Measurements from ENCODE around the gene ZMIZ2.

The ZMIZ2 gene

GRCh38 chr7:44756904-44757303 is 8.3 kb downstream of the ZMIZ2 start:
- no peak for DNase-seq

DNA sequence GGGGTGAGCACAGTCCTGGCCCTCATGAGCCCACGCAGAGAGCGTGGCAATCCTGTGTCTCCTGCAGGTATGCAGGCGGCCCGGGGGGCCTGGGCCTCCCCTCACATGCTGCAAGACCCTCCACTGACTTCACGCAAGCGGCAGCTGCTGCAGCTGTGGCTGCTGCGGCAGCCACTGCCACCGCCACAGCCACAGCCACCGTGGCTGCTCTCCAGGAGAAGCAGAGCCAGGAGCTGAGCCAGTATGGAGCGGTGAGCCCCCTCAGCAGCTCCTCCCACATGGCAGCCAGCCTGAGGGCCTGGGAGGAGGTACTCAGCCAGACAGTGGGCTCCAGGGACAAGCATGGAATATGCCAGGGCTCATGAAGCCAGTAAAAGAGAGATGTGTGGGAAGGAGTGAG is 8.7 kb downstream of the ZMIZ2 start:
- DNase-seq, result no peak

DNA sequence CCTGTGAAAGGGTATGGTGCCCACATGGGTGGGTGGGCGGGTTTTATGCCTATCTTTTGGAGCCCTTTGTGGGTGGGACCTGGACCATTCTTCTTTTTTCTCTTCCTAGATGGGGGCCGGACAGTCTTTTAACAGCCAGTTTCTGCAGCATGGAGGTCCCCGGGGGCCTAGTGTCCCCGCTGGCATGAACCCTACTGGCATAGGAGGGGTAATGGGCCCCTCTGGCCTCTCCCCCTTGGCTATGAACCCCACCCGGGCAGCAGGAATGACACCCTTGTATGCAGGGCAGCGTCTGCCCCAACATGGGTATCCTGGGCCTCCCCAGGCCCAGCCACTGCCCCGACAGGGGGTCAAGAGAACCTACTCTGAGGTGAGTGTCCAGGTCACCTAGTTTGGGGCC is 9.1 kb downstream of the ZMIZ2 start:
- DNase-seq, result no peak

GRCh38 chr7:44759246-44759645 is 10.6 kb downstream of the ZMIZ2 start:
- DNase-seq, result no peak

DNA sequence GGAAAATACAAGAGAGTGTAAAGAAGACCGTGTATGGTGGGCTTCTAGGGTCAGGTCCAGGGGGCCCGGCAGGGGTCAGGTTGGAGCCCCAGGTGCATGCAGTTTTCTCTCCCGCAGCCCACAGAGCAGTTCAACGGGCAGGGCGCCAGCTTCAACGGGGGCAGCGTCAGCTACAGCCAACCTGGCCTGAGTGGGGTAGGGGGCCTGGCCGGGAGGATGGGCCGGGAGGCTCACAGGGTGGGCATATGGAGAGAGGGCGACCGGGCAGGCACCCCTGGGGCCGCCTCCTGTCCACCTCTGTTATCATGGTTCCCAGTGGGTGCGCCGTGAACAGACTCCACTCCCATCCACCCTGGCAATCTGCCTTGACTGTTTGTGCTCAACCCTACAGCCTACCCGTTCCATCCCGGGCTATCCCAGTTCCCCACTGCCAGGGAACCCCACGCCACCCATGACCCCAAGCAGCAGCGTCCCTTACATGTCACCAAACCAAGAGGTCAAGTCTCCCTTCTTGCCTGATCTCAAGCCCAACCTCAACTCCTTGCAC is 11.5 kb downstream of the ZMIZ2 start:
- DNase-seq, result no peak

GRCh38 chr7:44761207-44762161 is 12.8 kb downstream of the ZMIZ2 start:
- DNase-seq, result no peak

- no peak for DNase-seq
Measured at GRCh38 chr7:44762300-44762699, 13.7 kb downstream of the ZMIZ2 start.

- no peak for DNase-seq
Measured at GRCh38 chr7:44762726-44763522, 14.3 kb downstream of the ZMIZ2 start.

- DNase-seq, result no peak
Measured at GRCh38 chr7:44764081-44764480, 15.4 kb downstream of the ZMIZ2 start.

DNA sequence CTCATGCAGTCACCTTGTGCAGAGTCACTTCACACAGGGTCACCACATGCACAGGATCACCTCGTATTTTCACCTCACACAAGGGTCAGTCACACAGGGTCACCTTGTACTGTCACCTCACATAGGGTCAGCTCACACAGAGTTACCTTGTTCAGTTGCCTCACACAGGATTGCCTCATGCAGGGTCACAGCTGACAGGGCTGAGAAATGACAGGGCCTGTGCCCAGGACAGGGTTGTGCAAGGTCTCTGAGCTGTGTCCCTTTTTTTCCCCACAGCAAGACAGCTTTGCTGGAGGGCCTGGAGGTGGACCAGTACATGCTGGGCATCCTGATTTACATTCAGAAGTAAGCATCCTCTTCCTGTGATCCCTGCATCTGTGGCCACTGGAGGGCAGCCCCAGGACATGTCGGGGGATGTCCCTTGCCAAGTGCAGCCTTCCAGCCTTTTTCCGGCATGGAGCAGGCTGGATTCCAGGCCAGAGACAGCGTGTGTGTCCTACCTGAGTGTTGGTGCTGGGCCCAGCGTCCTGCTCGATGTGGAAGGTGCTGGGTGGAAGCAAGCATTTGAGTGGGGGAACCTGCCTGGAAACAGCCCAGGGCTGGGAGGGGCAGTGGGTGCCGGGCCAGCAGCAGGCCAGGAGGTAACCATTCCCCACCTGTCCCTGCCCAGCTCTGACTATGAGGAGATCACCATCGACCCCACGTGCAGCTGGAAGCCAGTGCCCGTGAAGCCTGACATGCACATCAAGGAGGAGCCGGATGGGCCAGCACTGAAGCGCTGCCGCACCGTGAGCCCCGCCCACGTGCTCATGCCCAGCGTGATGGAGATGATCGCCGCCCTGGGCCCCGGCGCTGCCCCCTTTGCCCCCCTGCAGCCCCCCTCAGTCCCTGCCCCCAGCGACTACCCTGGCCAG is 16.3 kb downstream of the ZMIZ2 start:
- DNase-seq, result no peak

- DNase-seq, result no peak
Measured at GRCh38 chr7:44765579-44766415, 17.1 kb downstream of the ZMIZ2 start.

DNA sequence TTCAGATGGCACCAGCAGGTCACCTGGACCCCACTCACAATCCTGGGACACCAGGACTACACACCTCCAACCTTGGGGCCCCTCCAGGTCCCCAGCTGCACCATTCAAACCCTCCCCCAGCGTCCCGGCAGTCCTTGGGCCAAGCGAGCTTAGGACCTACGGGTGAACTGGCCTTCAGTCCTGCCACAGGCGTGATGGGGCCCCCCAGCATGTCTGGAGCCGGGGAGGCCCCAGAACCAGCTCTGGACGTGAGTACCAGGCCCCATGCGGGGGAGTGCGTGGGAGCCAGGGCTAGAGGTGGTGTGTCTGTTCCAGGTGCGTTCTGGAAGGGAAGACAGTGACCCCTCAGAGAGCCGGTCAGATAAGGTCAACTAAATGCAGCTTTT is 17.8 kb downstream of the ZMIZ2 start:
- no peak for DNase-seq

DNA sequence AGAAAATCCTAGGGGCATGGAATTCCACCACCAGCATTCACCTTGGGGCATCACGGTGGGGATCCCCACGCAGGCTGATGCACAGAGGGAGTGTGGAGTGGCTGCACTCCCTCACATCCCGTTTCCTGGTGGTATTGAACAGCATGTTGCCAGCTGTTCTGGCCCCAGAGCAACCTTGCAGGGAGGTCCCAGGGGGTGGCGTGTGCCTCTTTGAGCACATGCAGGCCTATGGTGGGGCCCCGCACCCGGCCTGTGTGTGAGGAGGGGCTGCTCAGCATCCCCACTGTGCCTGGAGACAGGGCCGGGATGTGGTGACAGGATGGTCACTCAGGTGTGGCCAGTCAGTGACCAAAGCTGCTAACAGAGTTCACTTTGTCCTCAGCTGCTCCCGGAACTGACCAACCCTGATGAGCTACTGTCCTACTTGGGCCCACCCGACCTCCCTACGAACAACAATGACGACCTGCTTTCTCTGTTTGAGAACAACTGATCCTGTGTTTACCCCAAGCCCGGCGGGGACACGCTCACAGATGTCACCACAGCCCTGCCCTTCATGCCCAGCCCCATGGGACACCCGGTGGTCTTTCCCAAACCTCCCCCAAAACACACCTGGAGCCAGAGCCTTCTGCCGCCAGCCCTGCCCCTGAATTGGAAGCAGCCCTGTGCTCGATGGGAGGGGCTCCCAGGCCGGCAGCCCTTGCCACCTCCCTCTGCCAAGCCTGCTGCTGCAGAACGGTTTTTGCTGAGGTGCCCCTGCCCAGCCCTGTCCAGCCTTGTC is 18.7 kb downstream of the ZMIZ2 start:
- no peak for DNase-seq

DNA sequence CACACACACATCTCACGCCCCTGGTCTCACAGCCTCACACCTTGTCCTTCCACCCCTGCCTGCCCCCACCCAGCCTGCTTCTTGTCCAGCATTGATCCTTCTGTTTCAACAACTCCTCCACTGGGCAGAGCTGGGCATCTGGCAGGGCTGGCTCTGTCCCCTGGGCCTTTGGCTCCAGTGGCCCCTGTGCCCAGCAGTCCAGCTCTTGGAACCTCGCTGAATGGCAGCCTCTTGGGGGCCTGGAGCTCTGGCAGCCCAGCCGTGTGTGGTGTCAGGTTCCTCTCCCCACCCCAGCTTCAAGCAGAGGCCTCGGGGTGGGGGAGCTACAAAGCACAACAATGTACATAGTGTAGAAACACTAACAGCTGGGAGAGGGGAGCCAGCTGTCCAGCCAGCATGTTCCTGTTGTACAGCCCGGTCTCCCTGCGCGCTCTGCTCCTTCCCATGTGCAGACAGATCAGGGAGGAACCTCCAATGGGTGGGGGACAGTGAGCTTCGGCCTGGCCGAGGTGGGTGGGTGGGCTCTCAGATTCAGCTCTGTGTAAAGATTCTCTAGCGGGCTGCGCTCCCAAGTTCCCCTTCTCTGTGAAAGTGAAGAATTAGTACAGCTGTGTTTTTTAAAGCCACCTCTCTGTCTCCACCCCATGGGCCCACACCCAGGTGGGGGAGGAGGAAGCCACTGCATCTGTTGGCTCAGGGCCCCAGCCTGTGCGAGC is 19.4 kb downstream of the ZMIZ2 start:
- no peak for DNase-seq

GRCh38 chr7:44768628-44769371 is 20.2 kb downstream of the ZMIZ2 start:
- no peak for DNase-seq

- no peak for DNase-seq
Measured at GRCh38 chr7:44769376-44769775, 20.7 kb downstream of the ZMIZ2 start.

GRCh38 chr7:44769776-44770294 is 21.2 kb downstream of the ZMIZ2 start:
- DNase-seq, result no peak

GRCh38 chr7:44771358-44771757 is 22.7 kb downstream of the ZMIZ2 start:
- DNase-seq, result no peak

DNA sequence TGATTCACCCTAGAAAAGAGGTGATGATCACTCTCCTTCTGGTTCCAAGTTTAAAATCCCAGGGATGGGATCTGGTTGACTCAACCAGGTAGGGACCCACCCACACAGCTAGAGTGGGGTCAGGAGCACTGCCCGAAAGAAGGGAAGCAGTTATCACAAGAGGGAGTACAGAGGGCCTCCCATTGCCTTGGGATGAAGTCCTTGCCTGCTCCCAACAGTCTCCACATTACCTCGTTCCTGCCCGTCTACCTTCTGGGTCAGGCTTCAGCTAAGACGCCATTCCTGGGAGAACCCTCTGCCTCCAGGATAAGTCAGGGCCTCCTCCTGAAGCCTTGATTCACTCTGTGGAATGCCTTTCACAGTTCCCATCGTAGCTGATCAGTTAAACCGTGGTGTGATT is 23.8 kb downstream of the ZMIZ2 start:
- no peak for DNase-seq
